HepG2 (cell line): ENCODE measurements around the gene ATP2B2. TPM values are rescaled to one million over a fixed set of nuclear protein-coding genes. Genes with fewer than 3 reads are reported as not detected.

Experiments
- ATAC-seq: fragments of 200-7000 bp; cut with Tn5 transposase; 3 replicates; pipeline ENCODE4 v1.9.1; 2020; ENCODE audit warnings: mild to moderate bottlenecking, moderate library complexity
- BruUV-seq: library from RNA; stranded (reverse); fragments of 400-500 nt; replicated peaks from 2 replicates; lab custom pipeline; 2021; lab: Mats Ljungman, UMichigan
- CTCF ChIA-PET: fragments of 300-600 bp; formaldehyde crosslinking; extraction: SDS; loops from one replicate; lab custom pipeline; 2021; ENCODE audit warnings: low total read pairs, inconsistent platforms, low intra/inter-chr PET ratio; lab: Yijun Ruan, JAX
- POLR2A ChIA-PET: fragments of 350-600 bp; sonication (Branson Sonifier 250); formaldehyde crosslinking; loops from one replicate; lab custom pipeline; 2020; ENCODE audit warnings: antibody characterized with exemption, inconsistent platforms; lab: Yijun Ruan, JAX
- DNase-seq: peaks from one replicate; pipeline ENCODE4 v3.0.0-alpha.2; 2015; ENCODE audit warnings: low spot score
- FAIRE-seq: peaks from 3 replicates; lab custom pipeline; 2011; peaks lifted over from hg19 to GRCh38; lab: Jason Lieb, UNC
- H2AFZ ChIP-seq: one replicate; pipeline ENCODE4 v1.6.1; 2011; ENCODE audit warnings: low read length, inconsistent platforms
- H3K27ac ChIP-seq: fragments of 300-600 bp; 3 replicates; pipeline ENCODE4 v1.8.0; 2011; ENCODE audit warnings: mixed run types, mild to moderate bottlenecking, mixed read lengths, low read length, inconsistent platforms; ENCODE audit not compliant: insufficient read depth; ENCODE audit errors: extremely low read length
- H3K27me3 ChIP-seq, 2 experiments: fragments of 200-600 bp in 1 of 2; 2 replicates in 1 of 2; 3 replicates in 1 of 2; pipeline versions ENCODE4 v1.6.0 to v1.8.0; 2011; ENCODE audit warnings: low read length in 2 of 2, mild to moderate bottlenecking in 2 of 2, moderate library complexity in 2 of 2, inconsistent platforms in 1 of 2; ENCODE audit not compliant: insufficient read depth in 2 of 2, control insufficient read depth in 1 of 2
- H3K36me3 ChIP-seq, 2 experiments: fragments of 200-600 bp in 1 of 2; replicated peaks in 1 of 2; 2 replicates in 1 of 2; 3 replicates in 1 of 2; pipeline versions ENCODE4 v1.5.1 to v1.8.0; 2011; ENCODE audit warnings: low read length in 2 of 2, inconsistent platforms in 1 of 2; ENCODE audit not compliant: insufficient read depth in 2 of 2, control insufficient read depth in 1 of 2
- H3K4me1 ChIP-seq: 2 replicates; pipeline ENCODE4 v1.5.1; 2012; ENCODE audit warnings: low read length, inconsistent platforms; ENCODE audit not compliant: insufficient read depth
- H3K4me2 ChIP-seq: 2 replicates; pipeline ENCODE4 v1.6.0; 2011; ENCODE audit warnings: low read depth, low read length, inconsistent platforms
- H3K4me3 ChIP-seq, 3 experiments: fragments of 200-600 bp in 1 of 3; sonication (generic), shearing (Covaris generic) in 1 of 3; replicated peaks in 1 of 3; 2 replicates each; pipeline ENCODE4 v1.5.1; 2011 to 2016; ENCODE audit warnings: low read length in 3 of 3, inconsistent platforms in 2 of 3, low read depth in 2 of 3, mild to moderate bottlenecking in 2 of 3, control low read depth in 1 of 3, mixed read lengths in 1 of 3; ENCODE audit not compliant: insufficient read depth in 1 of 3
- H3K79me2 ChIP-seq: one replicate; pipeline ENCODE4 v1.6.1; 2011; ENCODE audit warnings: low read length, inconsistent platforms; ENCODE audit not compliant: insufficient read depth
- H3K9ac ChIP-seq: 2 replicates; pipeline ENCODE4 v1.6.0; 2011; ENCODE audit warnings: mild to moderate bottlenecking, low read depth, low read length, inconsistent platforms; ENCODE audit not compliant: insufficient read depth
- H3K9me3 ChIP-seq: 2 replicates; pipeline ENCODE4 v1.5.1; 2012; ENCODE audit warnings: mild to moderate bottlenecking, low read length
- H4K20me1 ChIP-seq: 2 replicates; pipeline ENCODE4 v1.6.0; 2011; ENCODE audit warnings: inconsistent platforms, mild to moderate bottlenecking, low read length, moderate library complexity; ENCODE audit not compliant: insufficient read depth
- IKZF4 ChIP-seq: sonication (generic); formaldehyde crosslinking; IDR thresholded peaks from 2 replicates; pipeline ENCODE4 v1.5.1; 2020; ENCODE audit warnings: borderline replicate concordance, mild to moderate bottlenecking, low read depth, missing genetic modification reagents; ENCODE audit errors: not compliant biosample characterization
- KDM2A ChIP-seq: sonication (generic); formaldehyde crosslinking; IDR thresholded peaks from 2 replicates; pipeline ENCODE4 v1.4.0; 2020; ENCODE audit warnings: low read depth, missing genetic modification reagents, borderline replicate concordance
- NCOA5 ChIP-seq: sonication (generic); formaldehyde crosslinking; IDR thresholded peaks from 2 replicates; pipeline ENCODE4 v1.4.0; 2020; ENCODE audit warnings: missing genetic modification reagents
- PRDM4 ChIP-seq: sonication (generic); formaldehyde crosslinking; IDR thresholded peaks from 2 replicates; pipeline ENCODE4 v1.9.0; 2021; ENCODE audit warnings: missing genetic modification reagents, borderline replicate concordance
- SNAPC2 ChIP-seq: sonication (generic); formaldehyde crosslinking; IDR thresholded peaks from 2 replicates; pipeline ENCODE4 v1.8.1; 2022; ENCODE audit warnings: mild to moderate bottlenecking, missing genetic modification reagents
- WGBS: methylation state at CpG from one replicate; pipeline ENCODE4 v1.1.6; 2017; ENCODE audit warnings: low lambda C conversion rate; 5-methylcytosine and 5-hydroxymethylcytosine counted together
- in situ Hi-C: cut with HindIII; loops from 2 replicates; pipeline ENCODE4 v1.10.0; 2017; ENCODE audit warnings: low pct_unique_long_range_greater_than_20kb; ENCODE audit not compliant: extremely low pct_ligation_motif_present
- intact Hi-C: fragments of 100-400 bp; cut with micrococcal nuclease; formaldehyde crosslinking; loops from one replicate; pipeline ENCODE4 v1.10.0; 2022; ENCODE audit not compliant: unreplicated experiment
- polyA plus RNA-seq, 8 experiments: library from polyadenylated mRNA; depleted of rRNA in 3 of 8; stranded (reverse) in 7 of 8; unstranded in 1 of 8; fragments of >200 nt; fragmentation: Illumina TruSeq in 4 of 8; extraction: Trizol in 4 of 8; gene quantifications; 2 replicates each; pipeline versions ENCODE4 v1.2.1 to v1.2.3, GENCODE V29; 2011 to 2016; ENCODE audit warnings: low read depth in 4 of 8, missing spikeins in 1 of 8, mixed read lengths in 1 of 8; ENCODE audit not compliant: insufficient read depth in 1 of 8
- total RNA-seq, 5 experiments: library from RNA; depleted of rRNA; stranded (reverse); fragments of >200 nt; fragmentation: Illumina TruSeq; extraction: Trizol; gene quantifications; 2 replicates each; pipeline ENCODE4 v1.2.3, GENCODE V29; 2016; ENCODE audit warnings: low read depth in 1 of 5
- TF ChIP-seq, protein P1 (sequence below): sonication (generic); formaldehyde crosslinking; IDR thresholded peaks from 2 replicates; pipeline ENCODE4 v1.4.0; 2020; ENCODE audit warnings: missing genetic modification reagents

The ATP2B2 gene
- total and polyA plus RNA-seq, 2 of the 13 experiments (the other 11 are each of a cell fraction or from before 2014, with no cell fraction given), result 1.5 to 2.3 TPM

DNA sequence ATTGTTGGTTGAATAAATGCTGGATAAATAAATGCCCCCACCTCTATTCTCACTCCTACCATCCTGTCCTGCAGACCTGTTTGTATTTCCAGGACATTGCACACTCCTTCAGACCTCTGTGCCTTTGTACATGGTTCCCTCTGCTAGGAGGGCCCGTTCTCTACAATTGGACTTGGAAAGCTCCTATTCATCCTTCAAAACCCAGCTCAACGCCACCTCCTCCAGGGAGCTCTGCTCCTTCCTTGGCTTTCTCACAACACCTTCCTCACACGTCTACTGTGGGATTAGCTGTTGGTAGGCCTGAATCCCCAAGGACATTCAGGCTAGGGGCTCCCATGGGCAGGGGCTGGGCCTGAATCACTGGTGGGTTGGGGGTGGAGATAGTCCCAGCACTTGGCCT lies 105.8 kb downstream of the ATP2B2 start:
- POLR2A ChIA-PET, result no interaction called here
- no peak for TF ChIP-seq NCOA5
- TF ChIP-seq, all 625 proteins: peak for 0
- in situ Hi-C loops, result no loop called here
- DNase-seq (no peak), ATAC-seq (no peak), FAIRE-seq (no peak)
- CTCF ChIA-PET, result no interaction called here
- no peak overlapping the region for H3K4me2 ChIP-seq
- no peaks in the 10 kb centered on the region for H4K20me1 ChIP-seq
- no peaks in the 10 kb centered on the region for H3K79me2 ChIP-seq
- H3K9me3 ChIP-seq, result no peaks in the 10 kb centered on the region
- H3K4me3 ChIP-seq, result no peak overlapping the region
- no peak overlapping the region for H2AFZ ChIP-seq
- no peaks in the 10 kb centered on the region for H3K36me3 ChIP-seq
- H3K9ac ChIP-seq, result no peak overlapping the region
- BruUV-seq, result no TSS peak
- H3K27me3 ChIP-seq, result peaks cover 0 to 3% of the 10 kb centered on the region in 2 experiments; a peak in 2 of 5 replicates
- H3K4me1 ChIP-seq, result no peaks in the 10 kb centered on the region
- intact Hi-C loops, result no loop called here
- 68% methylated on average over 3 of the region's 3 CpGs for WGBS
- H3K27ac ChIP-seq, result no peak overlapping the region

DNA sequence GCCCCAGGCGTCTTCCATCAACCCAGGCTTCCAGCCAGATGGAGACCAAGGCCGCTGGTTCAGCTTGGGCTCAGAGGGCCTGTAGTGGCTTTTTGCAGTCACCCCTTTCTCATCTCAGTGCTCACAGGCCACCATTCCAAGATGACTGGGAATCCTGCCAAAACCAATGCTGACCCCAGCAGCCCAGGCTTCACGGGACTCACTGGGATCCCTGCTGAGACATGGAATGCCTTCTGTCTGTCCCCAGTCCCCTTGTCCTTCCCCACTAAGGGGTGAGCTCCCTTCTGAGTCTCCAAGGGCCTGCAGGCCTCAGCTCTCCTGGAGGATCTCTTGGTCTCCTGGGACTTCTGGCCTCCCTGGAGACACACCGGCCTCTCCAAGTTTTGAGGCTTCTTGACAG lies 107.0 kb downstream of the ATP2B2 start:
- Histone ChIP-seq H3K9ac (no peak overlapping the region), H2AFZ (no peak overlapping the region), H3K9me3 (no peaks in the 10 kb centered on the region), H3K27ac (no peak overlapping the region), H3K36me3 (no peaks in the 10 kb centered on the region), H4K20me1 (no peaks in the 10 kb centered on the region), H3K27me3 (peaks cover 0 to 3% of the 10 kb centered on the region in 2 experiments; a peak in 2 of 5 replicates), H3K4me2 (no peak overlapping the region), H3K4me1 (no peaks in the 10 kb centered on the region), H3K4me3 (no peak overlapping the region), H3K79me2 (no peaks in the 10 kb centered on the region)
- CTCF ChIA-PET, result no interaction called here
- DNase-seq (no peak), FAIRE-seq (no peak), ATAC-seq (no peak)
- WGBS, result 71% methylated on average over 4 of the region's 4 CpGs
- POLR2A ChIA-PET, result no interaction called here
- intact Hi-C loops (no loop called here), in situ Hi-C loops (no loop called here)
- no TSS peak for BruUV-seq
- TF ChIP-seq PRDM4 (CRISPR knock-in tag) (no peak), IKZF4 (no peak), KDM2A (CRISPR knock-in tag) (no peak), SNAPC2 (CRISPR knock-in tag) (no peak)
- TF ChIP-seq, protein P1, sequence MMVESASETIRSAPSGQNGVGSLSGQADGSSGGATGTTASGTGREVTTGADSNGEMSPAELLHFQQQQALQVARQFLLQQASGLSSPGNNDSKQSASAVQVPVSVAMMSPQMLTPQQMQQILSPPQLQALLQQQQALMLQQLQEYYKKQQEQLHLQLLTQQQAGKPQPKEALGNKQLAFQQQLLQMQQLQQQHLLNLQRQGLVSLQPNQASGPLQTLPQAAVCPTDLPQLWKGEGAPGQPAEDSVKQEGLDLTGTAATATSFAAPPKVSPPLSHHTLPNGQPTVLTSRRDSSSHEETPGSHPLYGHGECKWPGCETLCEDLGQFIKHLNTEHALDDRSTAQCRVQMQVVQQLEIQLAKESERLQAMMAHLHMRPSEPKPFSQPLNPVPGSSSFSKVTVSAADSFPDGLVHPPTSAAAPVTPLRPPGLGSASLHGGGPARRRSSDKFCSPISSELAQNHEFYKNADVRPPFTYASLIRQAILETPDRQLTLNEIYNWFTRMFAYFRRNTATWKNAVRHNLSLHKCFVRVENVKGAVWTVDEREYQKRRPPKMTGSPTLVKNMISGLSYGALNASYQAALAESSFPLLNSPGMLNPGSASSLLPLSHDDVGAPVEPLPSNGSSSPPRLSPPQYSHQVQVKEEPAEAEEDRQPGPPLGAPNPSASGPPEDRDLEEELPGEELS, result no peak
